Keratinocyte (primary cell): ENCODE results near the gene EBNA1BP2.

ENCODE experiments used
- CTCF ChIP-seq, 3 experiments: IDR thresholded peaks in 1 of 3; conservative IDR thresholded peaks in 1 of 3; optimal IDR thresholded peaks in 1 of 3; 2 replicates in 2 of 3; 3 replicates in 1 of 3; pipeline versions ENCODE3 to v1.5.1; 2011; ENCODE audit warnings: low read length in 3 of 3, mild to moderate bottlenecking in 3 of 3, moderate library complexity in 2 of 3, control low read depth in 1 of 3, inconsistent platforms in 1 of 3; ENCODE audit not compliant: insufficient read depth in 2 of 3; ENCODE audit errors: extremely low read depth in 1 of 3
- EZH2 ChIP-seq: IDR thresholded peaks from one replicate; pipeline ENCODE4 v1.6.1; 2012; ENCODE audit warnings: inconsistent platforms, mild to moderate bottlenecking, low read length, moderate library complexity

- TF ChIP-seq CTCF (optimal IDR thresholded peaks at IDR 0.05 in 1 of 3, IDR thresholded peaks at IDR 0.05 in 1 of 3, conservative IDR thresholded peaks at IDR 0.05 in 1 of 3; ENCODE audit: extremely low read depth in 1 of 3, insufficient read depth in 2 of 3, low read length in 3 of 3) (no peak), EZH2 (no peak)
Measured at GRCh38 chr1:43204394-43204793, 32.3 kb upstream of the EBNA1BP2 start.
